Neuronal stem cell (in vitro differentiated cells): Measurements from ENCODE around the gene OR9A2.
A peak's percentile ranks its signal among the peaks of the same experiment; 100 is the strongest.

Source experiments
- DNase-seq: peaks from one replicate; pipeline ENCODE4 v3.0.0-alpha.2; 2013; ENCODE audit warnings: low spot score
- H2AFZ ChIP-seq: one replicate; pipeline ENCODE4 v1.6.1; 2013; ENCODE audit warnings: mild to moderate bottlenecking, low read length, inconsistent platforms
- H2AK5ac ChIP-seq: 2 replicates; pipeline ENCODE4 v1.6.1; 2013; ENCODE audit warnings: low read depth, mild to moderate bottlenecking, inconsistent platforms, low read length, moderate library complexity, mixed read lengths
- H2BK120ac ChIP-seq: 2 replicates; pipeline ENCODE4 v1.6.1; 2013; ENCODE audit warnings: low read depth, mild to moderate bottlenecking, inconsistent platforms, low read length, moderate library complexity, mixed read lengths
- H2BK12ac ChIP-seq: one replicate; pipeline ENCODE4 v1.6.1; 2013; ENCODE audit warnings: low read length, inconsistent platforms
- H2BK15ac ChIP-seq: 2 replicates; pipeline ENCODE4 v1.6.1; 2013; ENCODE audit warnings: mild to moderate bottlenecking, low read length, inconsistent platforms, mixed read lengths
- H2BK5ac ChIP-seq: one replicate; pipeline ENCODE4 v1.6.1; 2013; ENCODE audit warnings: inconsistent platforms, mild to moderate bottlenecking, low read length, moderate library complexity
- H3K14ac ChIP-seq: one replicate; pipeline ENCODE4 v1.6.1; 2013; ENCODE audit warnings: low read length, inconsistent platforms
- H3K18ac ChIP-seq: 2 replicates; pipeline ENCODE4 v1.6.1; 2013; ENCODE audit warnings: low read length, inconsistent platforms
- H3K23ac ChIP-seq: 2 replicates; pipeline ENCODE4 v1.6.1; 2013; ENCODE audit warnings: low read depth, mild to moderate bottlenecking, mixed read lengths, low read length, inconsistent platforms; ENCODE audit not compliant: poor library complexity
- H3K27ac ChIP-seq: replicated peaks from 3 replicates; pipeline ENCODE4 v1.5.1; 2013; ENCODE audit warnings: low read length, inconsistent platforms
- H3K27me3 ChIP-seq, 3 experiments: 2 replicates each; pipeline ENCODE4 v1.6.1; 2013; ENCODE audit warnings: low read length in 3 of 3, mild to moderate bottlenecking in 2 of 3, inconsistent platforms in 1 of 3, low read depth in 1 of 3, mixed read lengths in 1 of 3, moderate library complexity in 1 of 3; ENCODE audit not compliant: control insufficient read depth in 3 of 3, insufficient read depth in 3 of 3
- H3K36me3 ChIP-seq, 2 donors: replicated peaks in 1 of 2; 2 replicates each; pipeline ENCODE4 v1.6.1; 2013; ENCODE audit warnings: low read length in 2 of 2; ENCODE audit not compliant: control insufficient read depth in 2 of 2, insufficient read depth in 2 of 2
- H3K4ac ChIP-seq: 2 replicates; pipeline ENCODE4 v1.6.1; 2013; ENCODE audit warnings: inconsistent platforms, mild to moderate bottlenecking, low read length, moderate library complexity
- H3K4me1 ChIP-seq, 2 donors: 1 replicate in 1 of 2; 2 replicates in 1 of 2; pipeline ENCODE4 v1.6.1; 2013; ENCODE audit warnings: low read length in 2 of 2, low read depth in 1 of 2; ENCODE audit not compliant: control insufficient read depth in 2 of 2, insufficient read depth in 1 of 2
- H3K4me2 ChIP-seq: one replicate; pipeline ENCODE4 v1.6.1; 2013; ENCODE audit warnings: mild to moderate bottlenecking, low read length, inconsistent platforms; ENCODE audit not compliant: insufficient read depth, poor library complexity, severe bottlenecking
- H3K4me3 ChIP-seq, 2 donors: 2 replicates each; pipeline ENCODE4 v1.5.1; 2013; ENCODE audit warnings: low read length in 2 of 2, mild to moderate bottlenecking in 2 of 2, inconsistent platforms in 1 of 2, moderate library complexity in 1 of 2
- H3K79me1 ChIP-seq: one replicate; pipeline ENCODE4 v1.6.1; 2013; ENCODE audit warnings: low read depth, mild to moderate bottlenecking, inconsistent platforms, low read length, moderate library complexity
- H3K9ac ChIP-seq: one replicate; pipeline ENCODE4 v1.6.1; 2013; ENCODE audit warnings: mild to moderate bottlenecking, low read depth, low read length, inconsistent platforms; ENCODE audit not compliant: poor library complexity
- H3K9me3 ChIP-seq, 2 donors: replicated peaks in 1 of 2; 2 replicates each; pipeline versions ENCODE3 to v1.6.1; 2013; ENCODE audit warnings: low read length in 2 of 2, mild to moderate bottlenecking in 2 of 2, inconsistent platforms in 1 of 2, low read depth in 1 of 2, mixed read lengths in 1 of 2, moderate library complexity in 1 of 2; ENCODE audit not compliant: control insufficient read depth in 2 of 2, insufficient read depth in 1 of 2
- H4K8ac ChIP-seq: one replicate; pipeline ENCODE4 v1.6.1; 2013; ENCODE audit warnings: low read depth, mild to moderate bottlenecking, inconsistent platforms, low read length, moderate library complexity
- H4K91ac ChIP-seq: one replicate; pipeline ENCODE4 v1.6.1; 2013; ENCODE audit warnings: low read length, low read depth, mild to moderate bottlenecking, inconsistent platforms; ENCODE audit not compliant: poor library complexity
- WGBS, 2 donors: extraction: QIAGEN DNeasy Blood & Tissue Kit; methylation state at CpG; one replicate each; pipeline ENCODE4 v1.1.7; 2013; ENCODE audit warnings: missing lambda C conversion rate in 2 of 2, mixed read lengths in 1 of 2; ENCODE audit not compliant: insufficient read length in 2 of 2, insufficient replicate concordance in 1 of 2; ENCODE audit errors: extremely low coverage in 2 of 2; 5-methylcytosine and 5-hydroxymethylcytosine counted together

OR9A2 gene

DNA sequence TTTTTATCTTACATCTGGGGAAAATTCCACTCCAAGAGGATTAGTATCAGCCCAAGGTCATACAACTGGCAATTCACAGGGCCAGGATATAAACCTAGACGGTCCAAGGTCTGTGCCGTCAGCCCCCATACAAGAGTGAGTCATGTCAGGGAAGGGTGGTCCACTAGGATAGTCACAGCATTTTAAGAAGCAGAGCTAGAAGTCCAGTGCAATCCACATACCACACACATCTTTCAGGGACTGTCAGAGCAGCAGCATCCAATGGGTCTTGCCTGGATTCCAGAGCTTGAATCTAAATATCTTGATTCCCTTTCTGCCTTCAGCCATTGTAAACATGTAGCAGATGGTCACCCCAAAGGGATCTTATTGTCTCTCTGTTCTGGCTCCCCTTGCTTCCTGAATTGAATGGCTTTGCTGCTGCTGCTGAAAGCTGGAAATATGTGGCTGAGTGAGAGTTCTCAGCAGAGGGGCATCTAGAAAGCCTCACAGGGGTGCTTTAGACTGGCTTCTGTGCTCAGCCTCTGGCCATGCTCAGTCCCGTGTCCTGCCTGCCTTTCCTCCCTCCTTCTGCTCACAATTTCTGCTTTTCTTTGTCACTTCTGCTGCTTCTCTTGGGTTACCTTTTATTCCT, 15.3 kb upstream of the OR9A2 start:
- Histone ChIP-seq H3K27ac (peak overlapping the region; percentile 74), H3K14ac (no peak overlapping the region), H3K4me2 (no peak overlapping the region), H4K8ac (no peak overlapping the region), H3K4ac (no peak overlapping the region), H3K23ac (no peak overlapping the region), H2AFZ (no peak overlapping the region), H3K4me1 (peaks cover 0 to 13% of the 10 kb centered on the region in 2 donors), H2BK5ac (no peak overlapping the region), H3K9ac (no peak overlapping the region), H2BK120ac (no peak overlapping the region), H2AK5ac (no peak overlapping the region), H2BK15ac (no peak overlapping the region), H3K36me3 (no peaks in the 10 kb centered on the region), H3K79me1 (no peaks in the 10 kb centered on the region), H3K27me3 (peaks cover 0 to 2% (median 0%) of the 10 kb centered on the region in 3 experiments), H3K9me3 (no peaks in the 10 kb centered on the region), H3K18ac (peak overlapping the region; percentile 33), H3K4me3 (no peak overlapping the region), H2BK12ac (no peak overlapping the region), H4K91ac (no peak overlapping the region)
- DNase-seq = peak; percentile 32
- no CpG with 5 or more reads among the region's 3 CpGs for WGBS, 2 donors

DNA sequence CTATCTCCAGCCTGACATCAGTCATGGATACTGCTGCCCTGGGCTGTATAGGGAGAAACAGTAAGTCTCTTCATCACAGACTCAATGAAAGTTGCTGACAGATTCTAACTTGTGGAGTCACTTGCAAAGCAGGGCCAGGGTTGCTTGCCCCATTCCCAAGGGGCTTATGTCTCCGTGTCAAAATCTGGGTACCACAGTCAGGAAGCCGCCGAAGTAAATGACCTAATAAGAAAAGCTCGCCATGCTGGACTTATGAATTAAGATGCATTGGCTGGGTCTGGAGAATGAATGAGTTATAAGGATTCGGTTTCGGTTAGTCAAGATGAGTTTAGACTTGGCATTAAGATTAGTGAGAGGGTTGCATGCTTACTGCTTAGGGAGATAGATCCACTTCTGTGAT, 14.4 kb upstream of the OR9A2 start:
- Histone ChIP-seq H3K27ac (no peak overlapping the region), H3K9me3 (no peaks in the 10 kb centered on the region), H3K4me2 (no peak overlapping the region), H3K14ac (no peak overlapping the region), H3K27me3 (peaks cover 0 to 2% (median 0%) of the 10 kb centered on the region in 3 experiments), H3K4ac (no peak overlapping the region), H3K23ac (no peak overlapping the region), H3K9ac (no peak overlapping the region), H3K4me3 (no peak overlapping the region), H4K8ac (no peak overlapping the region), H3K4me1 (peaks cover 0 to 13% of the 10 kb centered on the region in 2 donors), H2AFZ (no peak overlapping the region), H2BK120ac (no peak overlapping the region), H3K36me3 (no peaks in the 10 kb centered on the region), H2BK15ac (no peak overlapping the region), H4K91ac (no peak overlapping the region), H2BK5ac (no peak overlapping the region), H2AK5ac (no peak overlapping the region), H2BK12ac (no peak overlapping the region), H3K79me1 (no peaks in the 10 kb centered on the region), H3K18ac (no peak overlapping the region)
- no peak for DNase-seq
- WGBS, 2 donors = 100% methylated on average over 2 of the region's 6 CpGs; no CpG with 5 or more reads in 1 of the 2 donors

DNA sequence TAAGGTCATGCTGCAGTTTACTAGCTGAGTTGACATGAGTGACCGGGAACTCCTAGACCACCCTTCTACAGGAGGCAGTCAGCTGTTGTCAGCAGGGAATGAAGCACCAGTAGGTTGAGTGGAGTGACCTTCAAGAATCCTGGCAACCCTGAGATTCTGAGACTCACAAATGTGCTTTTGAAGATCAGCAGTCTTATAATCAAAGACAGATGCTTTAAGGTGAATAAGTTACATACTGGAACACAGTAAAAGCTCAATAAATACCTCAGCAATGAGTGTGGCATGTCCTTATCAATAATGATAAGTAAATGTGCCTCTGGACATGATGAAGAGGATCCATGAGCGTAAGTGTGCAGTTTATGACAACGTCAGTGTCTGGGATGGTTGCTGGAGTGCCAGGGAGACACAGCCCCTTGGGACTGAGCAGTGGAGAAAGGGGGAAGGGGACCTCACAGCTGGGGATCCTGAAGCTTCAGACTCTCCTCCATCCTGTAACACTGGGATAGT, 13.3 kb upstream of the OR9A2 start:
- Histone ChIP-seq H3K36me3 (no peaks in the 10 kb centered on the region), H2AFZ (no peak overlapping the region), H3K18ac (no peak overlapping the region), H3K4me1 (peaks cover 0 to 13% of the 10 kb centered on the region in 2 donors), H3K4me3 (no peak overlapping the region), H4K91ac (no peak overlapping the region), H2BK15ac (no peak overlapping the region), H3K23ac (no peak overlapping the region), H2BK120ac (no peak overlapping the region), H3K27ac (no peak overlapping the region), H3K9me3 (no peaks in the 10 kb centered on the region), H3K4me2 (no peak overlapping the region), H3K79me1 (no peaks in the 10 kb centered on the region), H3K9ac (no peak overlapping the region), H3K14ac (no peak overlapping the region), H3K4ac (no peak overlapping the region), H2AK5ac (no peak overlapping the region), H3K27me3 (peaks cover 0 to 2% (median 0%) of the 10 kb centered on the region in 3 experiments), H2BK5ac (no peak overlapping the region), H4K8ac (no peak overlapping the region), H2BK12ac (no peak overlapping the region)
- WGBS, 2 donors = no CpG with 5 or more reads among the region's 3 CpGs
- no peak for DNase-seq

DNA sequence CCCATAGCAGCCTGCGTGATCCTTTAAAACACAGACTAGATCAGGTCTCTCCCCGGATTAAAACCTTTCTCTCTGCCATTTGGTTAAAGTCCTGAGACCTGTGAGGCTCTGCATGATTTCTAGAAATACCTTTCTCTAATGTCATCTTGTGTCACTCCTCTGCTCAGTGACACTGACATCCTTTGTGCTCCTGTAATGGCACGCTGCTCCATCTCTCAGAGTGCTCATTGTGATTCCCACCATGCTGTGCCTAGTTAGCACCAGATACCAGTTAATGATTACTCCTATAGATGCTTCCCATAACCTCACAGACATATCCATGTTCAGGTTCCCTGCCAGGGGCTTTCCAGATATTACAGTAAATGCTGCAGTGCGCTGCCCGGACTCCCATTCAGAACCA, 11.7 kb upstream of the OR9A2 start:
- no peaks in the 10 kb centered on the region for H3K79me1 ChIP-seq
- H3K9ac ChIP-seq = no peak overlapping the region
- no peak for DNase-seq
- no peak overlapping the region for H2BK12ac ChIP-seq
- no peak overlapping the region for H3K4me2 ChIP-seq
- H3K9me3 ChIP-seq = no peaks in the 10 kb centered on the region
- H3K4me1 ChIP-seq = peaks cover 0 to 13% of the 10 kb centered on the region in 2 donors
- H3K4me3 ChIP-seq = no peak overlapping the region
- H4K8ac ChIP-seq = no peak overlapping the region
- H3K27ac ChIP-seq = no peak overlapping the region
- H2AK5ac ChIP-seq = no peak overlapping the region
- H3K36me3 ChIP-seq = no peaks in the 10 kb centered on the region
- H3K23ac ChIP-seq = no peak overlapping the region
- no peak overlapping the region for H2BK5ac ChIP-seq
- WGBS, 2 donors = no CpG with 5 or more reads among the region's 5 CpGs
- H4K91ac ChIP-seq = no peak overlapping the region
- no peak overlapping the region for H3K14ac ChIP-seq
- no peak overlapping the region for H3K4ac ChIP-seq
- no peak overlapping the region for H3K18ac ChIP-seq
- peaks cover 0 to 2% (median 0%) of the 10 kb centered on the region in 3 experiments for H3K27me3 ChIP-seq
- H2AFZ ChIP-seq = no peak overlapping the region
- no peak overlapping the region for H2BK120ac ChIP-seq
- no peak overlapping the region for H2BK15ac ChIP-seq
